ENCODE measurements around the gene CFAP45.

Gene CFAP45

DNA sequence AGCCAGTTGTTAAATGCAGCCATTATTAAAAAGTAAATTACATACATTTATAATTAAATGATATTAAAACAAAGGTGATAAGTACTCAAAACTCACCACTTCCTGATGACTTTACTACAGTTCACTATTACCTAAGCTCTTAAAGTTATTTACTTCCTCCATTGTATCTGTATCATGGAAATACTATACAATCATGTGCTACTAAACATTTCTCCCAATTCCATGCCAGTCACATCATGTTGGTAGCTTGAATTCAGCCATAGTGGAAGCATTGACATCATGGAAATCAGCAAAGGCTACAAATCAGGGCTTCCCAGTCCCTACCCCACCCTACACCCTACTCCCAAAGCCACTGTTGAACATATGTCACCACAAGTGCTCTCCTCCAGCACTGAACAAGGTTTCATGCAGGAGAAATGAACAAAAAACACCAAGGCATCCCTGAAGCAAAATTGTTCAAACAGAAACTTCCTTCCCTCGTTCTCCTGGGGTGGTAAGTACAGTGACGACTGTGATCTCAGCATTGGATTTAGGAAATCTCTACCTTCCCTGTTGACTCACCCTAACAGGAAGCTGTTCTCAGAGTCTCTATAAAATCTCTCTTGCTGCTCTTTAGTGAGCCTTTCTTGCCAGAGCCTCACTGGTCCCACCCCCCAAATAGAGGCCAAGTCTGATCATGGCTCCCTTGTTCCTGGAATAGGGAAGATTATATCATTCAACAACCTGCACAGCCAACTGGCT lies 50.2 kb downstream of the CFAP45 start:
- DNase-seq, result no peak

DNA sequence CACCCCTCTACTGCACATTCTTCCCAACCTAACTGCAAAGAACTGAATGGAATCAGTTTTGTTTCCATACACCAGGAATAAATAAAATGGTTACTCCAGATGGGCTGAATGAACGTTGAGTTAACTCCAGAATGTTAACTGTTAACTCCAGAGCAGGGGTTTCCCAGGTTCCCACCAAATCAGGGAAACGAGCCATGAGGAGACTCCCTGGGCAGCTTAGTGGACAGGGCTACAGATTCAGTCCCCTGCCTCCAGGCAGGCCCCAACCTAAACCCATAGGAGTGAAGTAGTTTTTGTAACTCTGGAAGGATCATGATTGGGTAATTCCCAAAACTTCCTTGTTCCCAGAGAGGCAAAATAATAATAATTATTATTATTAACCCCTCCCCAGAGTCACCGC lies 51.6 kb downstream of the CFAP45 start:
- no peak for DNase-seq

DNA sequence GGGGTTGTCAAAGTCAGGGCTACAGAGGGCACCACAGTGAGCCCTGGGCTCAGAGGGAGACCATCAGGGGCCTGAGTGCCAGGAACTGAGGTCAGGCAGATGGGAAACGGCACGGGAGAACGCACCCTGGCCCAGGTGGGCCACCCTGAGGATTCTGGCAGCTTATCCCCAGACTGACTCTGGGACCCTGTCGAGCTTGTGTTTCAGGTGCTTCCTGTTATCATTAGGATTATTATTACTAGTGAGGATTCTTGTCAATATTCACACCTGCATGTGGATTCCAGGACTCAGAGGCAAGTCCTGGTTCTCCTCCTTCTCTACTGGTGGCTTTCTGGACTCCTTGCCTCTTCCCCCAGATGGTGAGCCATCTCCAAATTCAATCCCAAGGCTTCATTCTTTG lies 52.7 kb downstream of the CFAP45 start:
- no peak for DNase-seq

DNA sequence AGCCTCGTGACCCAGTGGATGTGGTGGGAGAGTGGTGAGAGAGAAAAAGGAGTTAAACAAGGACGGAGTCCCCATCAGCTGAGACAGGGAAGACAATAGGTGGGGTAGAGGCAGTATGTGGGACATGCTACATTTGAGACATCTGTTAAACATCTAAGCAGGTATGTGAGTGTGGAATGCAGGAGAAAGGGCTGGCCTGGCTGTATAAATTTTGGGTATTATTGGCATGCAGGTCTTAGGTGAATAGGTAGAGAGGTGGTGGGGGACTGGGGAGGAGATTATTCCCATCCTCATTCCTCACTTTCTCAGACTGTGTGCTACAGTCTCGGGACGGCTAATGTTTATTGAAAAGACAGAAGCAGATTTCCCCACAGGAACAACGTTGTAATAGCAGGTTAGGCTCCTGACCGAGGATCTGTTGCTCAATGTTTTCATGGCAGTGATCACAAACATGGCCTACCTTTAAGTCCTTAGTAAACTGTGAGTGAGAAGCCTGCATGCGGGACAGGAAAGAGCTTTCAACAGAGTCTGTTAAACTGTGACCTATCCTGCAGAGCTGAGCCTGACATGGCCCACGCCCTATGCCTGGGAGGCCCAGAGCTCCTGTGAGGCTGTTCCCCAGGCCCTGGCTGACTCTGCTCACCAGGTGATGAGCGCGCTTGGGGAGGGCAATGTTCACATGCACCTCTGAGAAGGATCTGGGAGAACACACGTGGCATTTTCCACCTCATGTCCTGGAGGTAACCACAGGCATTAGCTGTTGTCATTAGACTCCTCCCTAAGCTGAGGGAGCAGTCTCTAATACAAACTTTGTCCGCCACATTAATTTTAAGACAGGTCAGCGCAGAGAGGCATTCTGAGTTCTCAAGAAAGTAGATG lies 54.0 kb downstream of the CFAP45 start:
- no peak for DNase-seq

DNA sequence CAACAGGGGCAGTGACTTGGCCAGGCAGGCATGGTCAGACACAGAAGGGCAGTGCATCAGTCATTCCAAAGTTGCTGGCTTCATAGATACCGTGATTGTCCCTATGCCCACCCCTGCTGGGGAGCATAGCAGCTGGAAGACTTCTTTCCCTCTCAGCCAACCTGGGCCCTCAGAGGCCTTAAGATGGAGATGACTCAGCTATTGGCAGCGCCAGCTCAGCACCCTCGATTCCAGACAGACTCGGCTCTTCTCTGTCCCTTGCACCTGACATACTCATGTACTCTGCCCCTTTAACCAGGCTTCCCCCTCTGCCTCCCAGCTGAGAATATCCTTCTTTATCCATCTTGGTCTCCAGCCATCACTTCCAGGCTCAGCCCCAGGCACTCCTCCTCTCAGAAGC lies 56.5 kb downstream of the CFAP45 start:
- DNase-seq, result no peak

DNA sequence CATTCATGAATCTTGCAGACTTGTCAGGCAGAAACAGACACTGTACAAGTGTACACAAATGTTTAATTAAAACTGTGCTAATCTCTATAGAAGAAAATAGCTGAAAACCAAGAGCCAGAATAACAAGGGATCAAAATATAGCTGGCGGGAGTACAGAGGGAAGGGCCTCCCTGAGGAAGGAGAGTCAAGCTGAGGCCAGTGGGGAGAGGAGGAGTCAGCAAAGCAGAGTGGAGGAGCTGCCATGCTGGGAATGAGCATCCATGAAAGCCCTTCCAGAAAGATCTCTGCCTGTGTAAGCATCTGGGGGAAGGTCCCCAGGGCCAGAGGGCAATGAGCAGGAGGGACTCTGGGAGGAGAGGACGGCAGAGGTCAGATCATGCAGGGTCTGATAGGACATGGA lies 58.2 kb downstream of the CFAP45 start:
- DNase-seq, result no peak

DNA sequence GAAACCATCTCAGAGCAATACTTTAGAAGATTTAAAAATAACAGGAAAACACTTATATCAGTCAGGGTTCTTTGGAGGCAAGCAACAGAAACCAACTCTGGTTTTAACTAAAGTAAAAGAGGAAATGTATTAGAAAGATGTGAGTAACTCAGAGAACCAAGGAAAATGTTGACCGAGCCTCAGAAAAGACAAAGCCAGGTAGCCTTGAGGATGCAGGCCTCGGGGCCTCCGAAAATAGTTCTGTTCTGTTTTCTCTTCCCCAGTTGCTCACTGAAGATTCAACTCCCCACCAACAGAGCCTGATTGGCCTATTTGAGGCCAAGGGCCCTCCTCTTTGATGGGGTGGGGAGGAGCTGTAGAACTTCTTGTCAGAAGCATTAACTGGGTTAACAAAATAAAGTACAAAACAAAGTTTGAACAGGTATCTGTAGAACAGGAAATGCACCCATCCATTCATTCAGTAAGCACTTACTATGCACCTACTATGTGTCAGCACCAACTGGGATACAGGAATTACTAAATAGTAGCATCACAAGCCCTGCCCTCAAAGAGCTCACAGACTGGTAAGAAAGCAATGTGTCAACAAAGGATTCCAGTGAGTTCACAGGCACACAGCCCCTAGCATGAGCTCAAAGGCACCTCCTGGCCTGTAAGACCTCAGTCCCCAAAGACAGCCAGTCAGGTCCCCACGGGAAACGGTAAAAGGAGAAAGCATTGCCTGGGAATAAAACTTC lies 60.7 kb downstream of the CFAP45 start:
- DNase-seq, result no peak

DNA sequence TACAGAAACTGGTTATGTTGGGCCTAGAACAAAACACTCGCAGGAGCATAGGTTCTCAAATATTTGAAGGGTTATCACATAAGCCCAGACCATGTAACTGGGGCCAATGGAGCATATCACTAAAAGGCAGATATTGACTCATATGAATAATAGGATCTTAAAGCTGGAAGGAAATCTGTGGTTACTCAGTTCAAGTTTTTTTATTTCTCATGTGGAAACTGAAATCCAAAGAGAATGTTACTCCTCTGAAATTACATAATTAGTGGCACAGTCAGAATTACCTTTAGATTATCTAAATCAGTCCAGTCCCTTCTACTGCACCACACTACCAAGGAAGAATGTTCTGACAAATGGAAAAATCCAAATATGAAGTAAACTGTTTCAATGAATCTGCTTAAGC lies 61.2 kb downstream of the CFAP45 start:
- no peak for DNase-seq

DNA sequence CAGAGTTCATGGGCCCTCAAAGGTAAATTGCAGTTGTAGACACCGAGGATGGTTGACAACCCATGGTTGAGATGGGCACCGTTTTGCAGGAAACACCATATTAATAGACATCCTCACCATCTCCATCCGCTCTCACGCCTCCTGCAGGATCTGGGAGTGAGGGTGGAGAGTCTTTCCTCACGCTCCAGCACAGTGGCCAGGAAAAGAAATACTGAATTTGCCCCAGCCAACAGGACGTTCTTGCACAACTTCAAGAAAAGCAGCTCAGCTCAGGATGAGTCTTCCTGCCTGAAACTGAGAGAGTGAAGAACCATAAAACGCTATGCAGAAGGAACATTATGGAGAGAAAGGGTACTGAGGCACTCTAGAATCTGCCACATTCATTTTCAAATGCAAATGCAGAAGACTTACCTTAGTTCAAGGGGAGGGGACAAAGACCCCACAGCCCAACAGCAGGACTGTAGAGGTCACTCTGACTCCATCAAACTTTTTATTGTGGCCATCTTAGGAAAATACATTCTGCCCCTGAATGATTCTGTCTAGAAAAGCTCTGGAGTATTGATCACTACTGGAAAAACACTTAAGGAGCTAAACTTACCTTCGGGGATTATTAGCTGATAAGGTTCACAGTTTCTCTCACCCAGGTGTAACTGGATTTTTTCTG lies 64.0 kb downstream of the CFAP45 start:
- DNase-seq, result no peak

DNA sequence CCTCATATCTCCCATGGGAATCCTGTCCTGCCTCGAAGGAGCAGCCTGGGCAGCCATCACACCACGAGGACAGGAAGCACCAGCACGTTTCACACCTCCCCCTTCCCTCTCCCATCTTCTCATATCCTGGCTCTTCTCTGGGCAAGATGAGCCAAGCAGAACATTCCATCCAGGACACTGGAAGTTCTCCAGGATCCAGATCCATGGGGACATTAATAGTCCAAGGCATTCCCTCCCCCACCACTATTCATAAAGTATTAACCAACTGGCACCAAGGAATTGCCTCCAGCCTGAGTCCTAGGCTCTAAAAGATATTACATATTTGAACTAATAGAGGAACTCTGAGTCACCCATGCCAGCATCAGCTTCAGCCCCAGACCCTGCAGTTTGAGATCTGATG lies 64.6 kb downstream of the CFAP45 start:
- DNase-seq, result no peak

DNA sequence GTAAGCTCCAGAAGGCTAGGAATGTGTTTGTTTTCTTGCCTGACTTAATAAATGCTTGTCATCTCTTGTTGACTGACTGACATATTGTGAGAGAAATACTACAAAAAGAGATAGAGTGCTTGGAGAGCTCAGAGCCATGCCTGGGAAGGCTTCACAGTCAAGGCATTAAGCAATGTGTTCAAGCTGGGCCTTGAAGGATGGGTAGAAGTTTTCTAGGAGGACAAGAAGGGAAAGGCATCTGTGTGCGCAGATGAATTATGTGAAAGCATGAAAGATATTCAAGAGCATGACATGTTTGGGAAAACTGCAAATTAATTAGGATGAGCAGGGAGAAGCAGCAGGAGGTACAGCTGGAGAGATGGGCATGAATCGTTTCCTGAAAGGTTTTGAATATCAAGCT lies 67.7 kb downstream of the CFAP45 start:
- no peak for DNase-seq

DNA sequence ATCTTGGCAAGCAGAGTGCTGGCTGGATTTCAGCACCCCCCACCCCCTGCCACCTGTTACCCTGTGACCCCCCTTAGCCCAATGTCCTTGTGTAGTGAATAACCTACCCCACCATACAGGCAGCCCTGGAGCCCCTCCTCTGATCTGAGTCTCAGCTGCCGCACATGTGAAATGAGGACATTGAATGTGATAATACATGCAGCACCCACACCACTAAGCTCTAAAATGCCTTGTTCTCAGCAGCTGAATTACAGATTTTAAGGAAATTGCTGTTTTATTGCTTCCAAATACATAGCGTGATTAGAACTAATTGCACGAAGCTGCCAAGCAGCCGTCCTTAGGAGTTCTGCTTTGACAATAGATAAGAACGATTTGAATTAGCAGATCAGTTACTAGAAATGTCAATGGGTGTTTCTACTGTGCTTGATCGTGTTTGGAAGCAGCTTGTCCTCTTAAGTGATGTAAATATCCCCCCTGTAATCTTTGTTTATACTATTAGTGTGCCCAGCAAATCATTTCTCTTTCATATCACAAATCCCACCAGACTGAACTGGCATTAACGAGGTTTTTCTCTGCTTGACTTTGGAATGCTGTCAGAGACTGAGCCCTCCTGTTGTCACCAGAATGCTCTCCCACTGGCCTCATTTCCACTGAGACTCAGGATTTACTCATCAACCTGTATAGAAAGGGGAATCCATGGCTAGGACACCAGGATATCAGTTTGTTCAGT lies 68.4 kb downstream of the CFAP45 start:
- DNase-seq, result no peak

DNA sequence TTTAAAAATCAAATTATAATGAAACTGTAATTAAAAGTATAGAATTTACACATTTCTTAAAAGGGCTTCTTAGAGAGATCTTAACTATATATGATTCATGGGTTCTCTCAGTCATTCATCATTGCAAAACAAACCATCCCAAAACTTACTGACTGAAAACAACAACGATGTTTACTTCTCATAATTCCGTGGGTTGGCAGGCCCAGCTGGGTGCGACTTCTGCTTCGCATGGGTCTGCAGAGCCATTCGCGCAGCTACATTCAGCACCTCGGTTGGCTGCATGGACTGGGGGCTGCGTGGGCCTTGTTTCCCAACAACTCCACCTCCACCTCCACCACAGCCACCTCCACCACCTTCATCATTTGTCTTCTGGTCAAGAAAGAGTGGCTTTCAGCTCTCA lies 69.2 kb downstream of the CFAP45 start:
- no peak for DNase-seq

DNA sequence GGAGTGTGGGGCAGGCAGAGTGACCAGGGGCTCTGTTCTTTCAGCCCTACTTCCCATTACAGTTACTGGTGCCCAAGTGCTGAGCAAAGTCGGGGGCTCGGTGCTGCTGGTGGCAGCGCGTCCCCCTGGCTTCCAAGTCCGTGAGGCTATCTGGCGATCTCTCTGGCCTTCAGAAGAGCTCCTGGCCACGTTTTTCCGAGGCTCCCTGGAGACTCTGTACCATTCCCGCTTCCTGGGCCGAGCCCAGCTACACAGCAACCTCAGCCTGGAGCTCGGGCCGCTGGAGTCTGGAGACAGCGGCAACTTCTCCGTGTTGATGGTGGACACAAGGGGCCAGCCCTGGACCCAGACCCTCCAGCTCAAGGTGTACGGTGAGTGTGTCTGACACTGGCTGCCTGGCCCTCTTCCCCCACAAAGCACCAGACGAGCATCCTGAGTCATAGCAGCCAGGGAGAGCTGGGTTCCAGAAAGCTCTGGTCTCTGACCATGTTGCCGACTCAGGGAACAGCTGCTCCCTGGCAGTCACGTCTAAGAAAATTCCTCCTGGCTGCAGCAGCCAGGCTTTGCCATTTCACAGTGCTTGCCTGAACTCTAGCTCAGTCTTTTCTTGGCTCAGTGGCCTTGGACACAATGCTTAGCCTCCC lies 70.0 kb downstream of the CFAP45 start:
- no peak for DNase-seq

DNA sequence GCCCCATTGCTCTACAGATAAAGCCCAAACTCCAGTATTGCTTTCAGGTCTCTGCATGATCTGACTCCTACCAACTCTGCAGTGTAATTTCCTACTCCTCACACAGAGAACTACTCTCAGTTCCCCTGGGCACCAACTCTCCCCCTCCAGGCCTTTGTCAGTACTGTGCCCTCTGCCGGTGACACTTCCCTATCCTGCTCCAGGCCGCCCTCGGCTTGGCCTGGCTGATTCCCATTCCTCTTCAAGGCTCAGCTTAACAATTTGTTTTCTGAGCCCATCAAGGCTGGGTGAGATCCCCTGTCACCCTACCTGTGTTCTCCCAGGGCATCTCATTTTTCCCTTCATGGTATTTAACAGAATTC lies 70.7 kb downstream of the CFAP45 start:
- peak; percentile 25 to 32 for DNase-seq

DNA sequence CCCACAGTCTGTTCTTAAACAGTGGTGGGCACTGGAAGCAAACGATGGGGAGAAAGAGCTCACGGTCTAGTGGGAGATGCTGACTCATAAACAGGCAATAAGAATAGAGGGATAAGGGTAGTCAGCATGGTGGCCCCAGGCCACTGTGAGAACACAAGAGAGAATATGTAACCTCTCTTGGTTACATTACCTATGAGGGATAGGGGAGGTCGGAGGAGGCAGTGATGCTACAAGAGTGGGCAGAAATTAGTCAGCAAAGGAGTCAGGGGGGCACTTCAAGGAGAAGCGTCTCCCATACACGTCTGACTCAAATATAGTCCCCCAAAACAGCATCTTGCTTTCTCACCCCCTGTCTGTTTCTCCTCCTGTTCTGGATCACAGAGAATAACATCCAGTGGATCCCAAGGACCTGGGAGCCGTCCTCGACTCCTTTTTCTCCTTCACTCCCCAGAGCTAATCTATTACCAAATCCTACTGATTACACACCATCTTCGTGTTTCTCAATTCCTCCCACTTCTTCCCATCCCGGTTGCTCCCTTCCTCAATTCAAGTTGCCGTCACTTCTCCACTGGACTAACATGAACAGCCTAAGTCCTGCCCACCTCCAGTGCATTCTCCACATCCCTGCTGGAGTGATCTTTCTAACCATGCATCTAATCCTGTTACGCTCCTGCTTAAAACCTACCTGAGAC lies 71.2 kb downstream of the CFAP45 start:
- no peak for DNase-seq

DNA sequence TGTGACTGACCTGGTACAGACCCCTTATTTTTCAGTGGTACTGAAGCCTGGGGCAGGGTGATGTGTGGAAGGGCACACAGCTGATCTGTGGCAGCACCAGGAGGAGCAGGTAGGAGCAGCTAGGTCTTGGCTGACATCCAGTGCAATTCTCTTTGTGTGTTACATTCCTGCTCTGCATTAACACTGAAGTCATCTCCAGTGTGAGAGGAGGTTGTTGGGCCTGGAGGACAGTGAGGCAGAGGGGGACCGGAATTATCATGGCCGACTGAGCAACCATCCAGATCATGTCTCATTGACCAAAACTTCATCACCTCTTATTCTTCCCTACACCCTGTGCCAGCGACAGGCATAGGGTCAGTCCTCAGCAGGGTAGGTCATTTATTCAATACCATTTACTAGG lies 71.8 kb downstream of the CFAP45 start:
- no peak for DNase-seq

DNA sequence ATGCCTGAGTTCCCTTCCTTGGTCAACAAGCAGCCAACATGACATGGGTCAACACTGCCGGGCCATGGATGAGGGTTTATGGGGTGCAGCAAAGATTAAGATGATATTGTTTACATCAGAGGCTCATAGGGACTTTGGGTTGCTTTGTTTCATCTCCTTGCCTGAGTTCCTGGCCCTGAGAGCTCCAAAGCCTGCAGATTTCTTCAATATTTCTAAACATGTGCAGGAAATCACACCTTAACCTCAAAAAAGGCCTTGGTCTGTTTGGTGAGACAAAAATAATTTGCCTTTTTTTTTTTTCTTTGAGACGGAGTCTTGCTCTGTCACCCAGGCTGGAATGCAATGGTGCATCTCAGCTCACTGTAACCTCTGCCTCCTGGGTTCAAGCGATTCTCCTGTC lies 72.4 kb downstream of the CFAP45 start:
- no peak for DNase-seq

DNA sequence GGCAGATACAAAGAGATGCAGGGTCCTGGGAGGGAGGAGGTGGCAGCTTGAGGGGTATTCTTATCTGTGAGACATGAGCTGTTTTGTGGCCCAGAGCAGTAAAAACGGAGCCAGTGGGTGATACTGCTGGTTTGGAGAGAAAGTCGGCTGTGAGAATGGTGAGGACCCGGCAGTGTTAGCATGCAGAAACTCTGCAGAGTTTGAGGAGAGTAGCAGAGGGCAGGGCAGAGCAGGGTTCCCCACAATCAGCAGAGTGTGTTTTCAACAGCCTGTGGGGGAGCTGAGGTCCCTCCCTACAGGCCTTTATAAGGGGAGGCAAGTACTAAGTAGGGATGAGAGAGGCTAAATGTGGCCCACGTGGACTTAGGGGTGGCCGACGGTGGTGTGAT lies 72.9 kb downstream of the CFAP45 start:
- DNase-seq, result no peak

DNA sequence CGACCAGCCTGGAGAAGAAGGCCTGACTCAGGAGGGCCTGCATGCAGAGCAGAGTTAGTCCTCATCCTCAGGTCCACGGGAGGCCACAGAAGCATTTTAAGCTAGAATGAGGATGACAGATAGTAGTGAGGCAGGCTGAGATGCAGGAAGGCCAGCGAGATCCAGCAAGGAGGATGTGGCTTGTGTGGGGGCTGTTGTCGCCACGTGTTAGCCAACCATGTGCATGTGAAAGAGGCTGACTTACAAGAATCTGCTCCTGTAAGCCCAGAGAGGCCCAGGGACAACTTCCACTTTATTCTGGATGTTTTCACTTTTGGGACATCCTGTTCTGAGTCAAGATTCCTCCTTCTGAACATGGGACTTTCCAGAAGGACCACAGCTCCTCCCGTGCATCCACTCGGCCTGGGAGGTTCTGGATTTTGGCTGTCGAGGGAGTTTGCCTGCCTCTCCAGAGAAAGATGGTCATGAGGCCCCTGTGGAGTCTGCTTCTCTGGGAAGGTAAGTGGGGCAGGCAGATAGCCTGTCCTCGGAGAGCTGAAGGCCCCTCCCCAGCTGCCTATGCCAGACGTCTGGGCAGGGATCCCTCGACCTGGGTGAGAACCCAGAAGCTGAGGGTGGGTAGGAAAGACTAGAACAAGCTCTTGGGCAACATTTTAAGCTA lies 73.4 kb downstream of the CFAP45 start, which contains the start of gene SLAMF8:
SLAMF8 (plus strand) TSS at position 433 of the 661 bp plus-strand sequence; CDS start at position 459, 26 bp downstream.
- DNase-seq, result no peak

DNA sequence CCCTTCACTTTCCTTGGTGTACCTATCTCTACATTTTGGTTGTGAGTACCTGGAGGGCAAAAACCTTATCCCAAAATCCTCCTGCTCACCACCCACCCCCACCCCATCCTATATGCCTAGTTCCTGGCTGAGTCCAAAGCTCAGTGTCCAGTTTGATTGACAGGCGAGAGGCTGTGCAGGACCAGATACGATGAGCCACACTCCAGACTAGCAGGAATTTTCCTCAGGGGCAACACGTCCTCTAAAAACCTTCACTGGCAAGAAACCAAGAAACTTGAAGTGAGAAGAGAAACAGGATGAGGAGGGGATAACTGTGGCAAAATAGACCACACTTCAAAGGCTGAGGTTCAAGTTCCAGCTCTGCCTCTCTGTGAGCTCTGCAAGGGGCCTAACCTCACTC lies 74.4 kb downstream of the CFAP45 start:
- no peak for DNase-seq
